H9 (cell line): ENCODE measurements around the gene PACC1. TPM values are rescaled to one million over a fixed set of nuclear protein-coding genes. Genes with fewer than 3 reads are reported as not detected.

Experiments
- DNase-seq: peaks from one replicate; pipeline ENCODE4 v3.0.0-alpha.2; 2017
- H2AFZ ChIP-seq: one replicate; pipeline ENCODE4 v1.6.1; 2013; ENCODE audit warnings: mild to moderate bottlenecking, low read length, control low read depth, moderate library complexity
- H2AK5ac ChIP-seq: 2 replicates; pipeline ENCODE4 v1.6.1; 2013; ENCODE audit warnings: low read length, control low read depth, mixed read lengths; ENCODE audit not compliant: insufficient read length
- H2BK120ac ChIP-seq: one replicate; pipeline ENCODE4 v1.6.1; 2013; ENCODE audit warnings: low read depth, mild to moderate bottlenecking, low read length, control low read depth, inconsistent platforms; ENCODE audit not compliant: poor library complexity, severe bottlenecking
- H2BK12ac ChIP-seq: 2 replicates; pipeline ENCODE4 v1.6.1; 2013; ENCODE audit warnings: low read length, control low read depth, mixed read lengths, low read depth; ENCODE audit not compliant: insufficient read length
- H2BK15ac ChIP-seq: 2 replicates; pipeline ENCODE4 v1.6.1; 2013; ENCODE audit warnings: low read depth, low read length, control low read depth
- H2BK20ac ChIP-seq: one replicate; pipeline ENCODE4 v1.6.1; 2013; ENCODE audit warnings: low read depth, mild to moderate bottlenecking, low read length, control low read depth, inconsistent platforms; ENCODE audit not compliant: poor library complexity, severe bottlenecking
- H2BK5ac ChIP-seq: 2 replicates; pipeline ENCODE4 v1.6.1; 2013; ENCODE audit warnings: low read length, control low read depth, mixed read lengths; ENCODE audit not compliant: insufficient read length
- H3K14ac ChIP-seq: 2 replicates; pipeline ENCODE4 v1.6.1; 2013; ENCODE audit warnings: low read length, control low read depth; ENCODE audit not compliant: insufficient read depth
- H3K18ac ChIP-seq: 2 replicates; pipeline ENCODE4 v1.6.1; 2013; ENCODE audit warnings: low read depth, mild to moderate bottlenecking, mixed read lengths, low read length, control low read depth; ENCODE audit not compliant: insufficient read length
- H3K23ac ChIP-seq: 2 replicates; pipeline ENCODE4 v1.6.1; 2013; ENCODE audit warnings: low read length, control low read depth, mixed read lengths, low read depth; ENCODE audit not compliant: insufficient read length
- H3K23me2 ChIP-seq: 2 replicates; pipeline ENCODE4 v1.6.1; 2013; ENCODE audit warnings: low read depth, mild to moderate bottlenecking, mixed read lengths, low read length, control low read depth; ENCODE audit not compliant: insufficient read length, poor library complexity, severe bottlenecking
- H3K27ac ChIP-seq: 2 replicates; pipeline ENCODE4 v1.5.1; 2013; ENCODE audit warnings: low read length, control low read depth, mixed read lengths, low read depth; ENCODE audit not compliant: insufficient read length
- H3K27me3 ChIP-seq: 2 replicates; pipeline ENCODE4 v1.6.1; 2013; ENCODE audit warnings: low read length, control low read depth, inconsistent platforms; ENCODE audit not compliant: insufficient read depth
- H3K4ac ChIP-seq: 2 replicates; pipeline ENCODE4 v1.6.1; 2013; ENCODE audit warnings: low read depth, mild to moderate bottlenecking, control low read depth, inconsistent platforms, low read length, moderate library complexity
- H3K4me1 ChIP-seq: 2 replicates; pipeline ENCODE4 v1.6.1; 2013; ENCODE audit warnings: low read length, control low read depth, inconsistent platforms; ENCODE audit not compliant: insufficient read depth
- H3K4me2 ChIP-seq: 2 replicates; pipeline ENCODE4 v1.6.1; 2013; ENCODE audit warnings: low read length, control low read depth, mixed read lengths; ENCODE audit not compliant: insufficient read length, insufficient read depth
- H3K56ac ChIP-seq: 2 replicates; pipeline ENCODE4 v1.6.1; 2013; ENCODE audit warnings: low read depth, mild to moderate bottlenecking, mixed read lengths, low read length, control low read depth; ENCODE audit not compliant: insufficient read length
- H3K79me1 ChIP-seq: 2 replicates; pipeline ENCODE4 v1.6.1; 2013; ENCODE audit warnings: low read depth, mild to moderate bottlenecking, moderate library complexity, low read length, control low read depth, inconsistent platforms; ENCODE audit not compliant: insufficient read depth, poor library complexity, severe bottlenecking
- H3K79me2 ChIP-seq: 2 replicates; pipeline ENCODE4 v1.6.1; 2013; ENCODE audit warnings: low read length, control low read depth, inconsistent platforms; ENCODE audit not compliant: insufficient read depth
- H3K9ac ChIP-seq: 2 replicates; pipeline ENCODE4 v1.6.1; 2013; ENCODE audit warnings: low read length, control low read depth, mixed read lengths; ENCODE audit not compliant: insufficient read length; ENCODE audit errors: extremely low read depth
- H3K9me3 ChIP-seq: one replicate; pipeline ENCODE4 v1.6.1; 2013; ENCODE audit warnings: low read depth, low read length, inconsistent platforms; ENCODE audit not compliant: control insufficient read depth
- H3T11ph ChIP-seq: one replicate; pipeline ENCODE4 v1.6.1; 2013; ENCODE audit warnings: mild to moderate bottlenecking, low read length, control low read depth, inconsistent platforms
- H4K20me1 ChIP-seq: one replicate; pipeline ENCODE4 v1.6.1; 2013; ENCODE audit not compliant: control insufficient read depth, insufficient read length, insufficient read depth
- H4K5ac ChIP-seq: 2 replicates; pipeline ENCODE4 v1.6.1; 2013; ENCODE audit warnings: low read depth, mild to moderate bottlenecking, mixed read lengths, low read length, control low read depth; ENCODE audit not compliant: insufficient read length
- H4K8ac ChIP-seq: replicated peaks from 2 replicates; pipeline ENCODE4 v1.6.1; 2013; ENCODE audit warnings: low read length, control low read depth, mixed read lengths, low read depth; ENCODE audit not compliant: insufficient read length
- H4K91ac ChIP-seq: 2 replicates; pipeline ENCODE4 v1.6.1; 2013; ENCODE audit warnings: low read depth, mild to moderate bottlenecking, moderate library complexity, mixed read lengths, low read length, control low read depth; ENCODE audit not compliant: insufficient read length
- H3K27ac Mint-ChIP-seq, 3 experiments: 2 replicates in 2 of 3; 3 replicates in 1 of 3; pipeline ENCODE4 v1.8.0; 2020 to 2021; ENCODE audit warnings: mixed read lengths in 3 of 3, mild to moderate bottlenecking in 1 of 3, moderate library complexity in 1 of 3
- H3K27me3 Mint-ChIP-seq: 2 replicates; pipeline ENCODE4 v1.8.0; 2021; ENCODE audit warnings: low read depth, mild to moderate bottlenecking, moderate library complexity, mixed read lengths
- H3K36me3 Mint-ChIP-seq, 3 experiments: 2 replicates in 2 of 3; 3 replicates in 1 of 3; pipeline ENCODE4 v1.8.0; 2020 to 2021; ENCODE audit warnings: low read depth in 3 of 3, mixed read lengths in 3 of 3; ENCODE audit not compliant: insufficient read depth in 1 of 3
- H3K4me1 Mint-ChIP-seq, 2 experiments: 2 replicates each; pipeline ENCODE4 v1.8.0; 2020; ENCODE audit warnings: mixed read lengths in 2 of 2
- H3K4me3 Mint-ChIP-seq, 2 experiments: 2 replicates in 1 of 2; 3 replicates in 1 of 2; pipeline ENCODE4 v1.8.0; 2020 to 2021; ENCODE audit warnings: mild to moderate bottlenecking in 2 of 2, mixed read lengths in 2 of 2, moderate library complexity in 1 of 2
- H3K9me3 Mint-ChIP-seq, 2 experiments: 2 replicates in 1 of 2; 3 replicates in 1 of 2; pipeline ENCODE4 v1.8.0; 2020; ENCODE audit warnings: mild to moderate bottlenecking in 2 of 2, mixed read lengths in 2 of 2, moderate library complexity in 1 of 2
- CTCF ChIP-seq: fragments of 200-600 bp; sonication (generic); conservative IDR thresholded peaks from 3 replicates; pipeline ENCODE4 v1.8.0; 2021; ENCODE audit warnings: antibody characterized with exemption, mild to moderate bottlenecking
- WGBS: extraction: QIAGEN DNeasy Blood & Tissue Kit; methylation state at CpG from one replicate; pipeline ENCODE4 v1.1.7; 2013; ENCODE audit warnings: missing lambda C conversion rate, low lambda C conversion rate, mixed read lengths; ENCODE audit not compliant: insufficient read length; ENCODE audit errors: extremely low coverage; 5-methylcytosine and 5-hydroxymethylcytosine counted together
- total RNA-seq: library from RNA; stranded (reverse); gene quantifications from 2 replicates; pipeline ENCODE4 v1.2.1, GENCODE V29; 2021

The PACC1 gene
- total RNA-seq, 1 experiment from 2014 or later = 10.9 TPM

- Histone ChIP-seq H3T11ph (no peak overlapping the region), H3K27me3 (no peaks in the 10 kb centered on the region), H3K79me1 (no peaks in the 10 kb centered on the region), H2BK120ac (no peak overlapping the region), H2BK15ac (no peak overlapping the region), H3K79me2 (no peaks in the 10 kb centered on the region), H2BK12ac (no peak overlapping the region), H4K5ac (no peak overlapping the region), H2AK5ac (no peak overlapping the region), H3K4me1 (no peaks in the 10 kb centered on the region), H3K4me2 (no peak overlapping the region), H4K20me1 (no peaks in the 10 kb centered on the region), H2BK20ac (no peak overlapping the region), H2BK5ac (no peak overlapping the region), H3K56ac (no peak overlapping the region), H3K4ac (no peak overlapping the region), H4K91ac (no peak overlapping the region), H3K14ac (no peak overlapping the region), H3K18ac (no peak overlapping the region), H2AFZ (no peak overlapping the region), H3K23ac (no peak overlapping the region), H3K9me3 (no peaks in the 10 kb centered on the region), H3K23me2 (peaks cover 4% of the 10 kb centered on the region), H3K27ac (no peak overlapping the region), H4K8ac (no peak overlapping the region), H3K9ac (no peak overlapping the region)
- peaks cover 14 to 23% of the 10 kb centered on the region in 2 experiments for H3K4me1 Mint-ChIP-seq
- peak; percentile 47 for DNase-seq
- peaks cover 34% of the 10 kb centered on the region for H3K27me3 Mint-ChIP-seq
- no CpG with 5 or more reads among the region's 9 CpGs for WGBS
- peak overlapping the region; percentile 4 to 5; a peak in 2 of 5 replicates for H3K4me3 Mint-ChIP-seq
- TF ChIP-seq CTCF = no peak
- no peaks in the 10 kb centered on the region for H3K9me3 Mint-ChIP-seq
- no peak overlapping the region for H3K27ac Mint-ChIP-seq
- no peaks in the 10 kb centered on the region for H3K36me3 Mint-ChIP-seq
Observed at GRCh38 chr1:212431644-212432043, 17.0 kb upstream of the PACC1 start.
